C1 segment of cervical spinal cord (tissue), 14 donors: ENCODE results near the gene PHTF1.
"Not testable (repeated sequence)": the region's sequence is repeated elsewhere in the genome, so short reads cannot be mapped to it uniquely, and the experiment has no call there.

ENCODE experiments used
- DNase-seq, 14 donors: peaks; one replicate each; lab custom pipeline; 2025; lab: John Stamatoyannopoulos, UW

PHTF1 gene

GRCh38 chr1:113779542-113779941, 20.3 kb upstream of the PHTF1 start:
- no peak for DNase-seq

GRCh38 chr1:113777561-113777960, 18.3 kb upstream of the PHTF1 start:
- no peak for DNase-seq

- peak in 1 of 14 donors; percentile 74 for DNase-seq
Observed at GRCh38 chr1:113770031-113770430, 10.7 kb upstream of the PHTF1 start.

GRCh38 chr1:113769601-113769970, 10.3 kb upstream of the PHTF1 start:
- peak in 1 of 14 donors; percentile 77 for DNase-seq

GRCh38 chr1:113768916-113769600, 9.8 kb upstream of the PHTF1 start:
- DNase-seq = no peak

- no peak for DNase-seq
Observed at GRCh38 chr1:113765306-113766230, 6.3 kb upstream of the PHTF1 start.

- DNase-seq = peak in 1 of 14 donors; percentile 88
Observed at GRCh38 chr1:113763661-113764060, 4.4 kb upstream of the PHTF1 start.

GRCh38 chr1:113761937-113762336, 2.7 kb upstream of the PHTF1 start:
- no peak for DNase-seq

GRCh38 chr1:113760102-113761080, 1.1 kb upstream of the PHTF1 start:
- DNase-seq = no peak

- peak in 12 of 14 donors; percentile 37 to 86 (median 70) for DNase-seq
Observed at GRCh38 chr1:113758631-113759332, 504 bp downstream of the PHTF1 start.

- no peak for DNase-seq
Observed at GRCh38 chr1:113756461-113756860, 2.8 kb downstream of the PHTF1 start.

GRCh38 chr1:113753333-113753732, 6.0 kb downstream of the PHTF1 start:
- DNase-seq = not testable (repeated sequence)

- no peak for DNase-seq
Observed at GRCh38 chr1:113751516-113751915, 7.8 kb downstream of the PHTF1 start.

GRCh38 chr1:113751114-113751513, 8.2 kb downstream of the PHTF1 start:
- DNase-seq = no peak

GRCh38 chr1:113749402-113749801, 9.9 kb downstream of the PHTF1 start:
- DNase-seq = no peak

GRCh38 chr1:113747376-113747775, 11.9 kb downstream of the PHTF1 start:
- no peak for DNase-seq

- DNase-seq = no peak
Observed at GRCh38 chr1:113745425-113745824, 13.9 kb downstream of the PHTF1 start.

- no peak for DNase-seq
Observed at GRCh38 chr1:113744114-113744513, 15.2 kb downstream of the PHTF1 start.

GRCh38 chr1:113742515-113742914, 16.8 kb downstream of the PHTF1 start:
- no peak for DNase-seq

- no peak for DNase-seq
Observed at GRCh38 chr1:113734357-113735055, 24.8 kb downstream of the PHTF1 start.
